Spleen (tissue), 11 donors: Measurements from ENCODE around the gene DYRK1B. TPM values are rescaled to one million over a fixed set of nuclear protein-coding genes. Genes with fewer than 3 reads are reported as not detected.
A peak's percentile ranks its signal among the peaks of the same experiment; 100 is the strongest.
"Not testable (repeated sequence)": the region's sequence is repeated elsewhere in the genome, so short reads cannot be mapped to it uniquely, and the experiment has no call there.

ENCODE experiments used
- DNase-seq: peaks from one replicate; pipeline ENCODE4 v3.0.0-alpha.2; 2020
- H3K27ac ChIP-seq, 8 donors: fragments of 200-600 bp; sonication (generic) in 7 of 8; 1 replicate in 4 of 8; 2 replicates in 4 of 8; pipeline versions ENCODE4 v1.5.0 to v1.8.0; 2016 to 2021; ENCODE audit warnings: inconsistent platforms in 4 of 8, mild to moderate bottlenecking in 4 of 8, moderate library complexity in 1 of 8
- H3K27me3 ChIP-seq, 7 donors: fragments of 200-600 bp; sonication (generic) in 6 of 7; replicated peaks in 1 of 7; 1 replicate in 4 of 7; 2 replicates in 3 of 7; pipeline versions ENCODE4 v1.5.0 to v1.8.0; 2016 to 2021; ENCODE audit warnings: inconsistent platforms in 3 of 7, mild to moderate bottlenecking in 1 of 7
- H3K36me3 ChIP-seq, 6 donors: fragments of 200-600 bp; sonication (generic) in 5 of 6; 1 replicate in 4 of 6; 2 replicates in 2 of 6; pipeline versions ENCODE4 v1.5.0 to v1.8.0; 2016 to 2021; ENCODE audit warnings: inconsistent platforms in 2 of 6
- H3K4me1 ChIP-seq, 6 donors: fragments of 200-600 bp; sonication (generic) in 5 of 6; 1 replicate in 3 of 6; 2 replicates in 3 of 6; pipeline versions ENCODE4 v1.5.0 to v1.8.0; 2016 to 2021; ENCODE audit warnings: inconsistent platforms in 3 of 6
- H3K4me3 ChIP-seq, 8 donors: fragments of 200-600 bp; sonication (generic) in 7 of 8; 1 replicate in 4 of 8; 2 replicates in 4 of 8; pipeline versions ENCODE4 v1.5.0 to v1.8.0; 2016 to 2021; ENCODE audit warnings: inconsistent platforms in 4 of 8, mild to moderate bottlenecking in 4 of 8, moderate library complexity in 2 of 8
- H3K9me3 ChIP-seq, 8 donors: fragments of 200-600 bp; sonication (generic) in 7 of 8; 1 replicate in 4 of 8; 2 replicates in 4 of 8; pipeline versions ENCODE4 v1.5.0 to v1.8.0; 2016 to 2021; ENCODE audit warnings: inconsistent platforms in 4 of 8
- CTCF ChIP-seq, 11 experiments: fragments of 200-600 bp in 7 of 11; fragments of 450-650 bp in 4 of 11; sonication (generic) in 4 of 11; IDR thresholded peaks in 8 of 11; conservative IDR thresholded peaks in 3 of 11; 1 replicate in 7 of 11; 2 replicates in 4 of 11; pipeline versions ENCODE4 v1.4.0 to v1.8.0; 2016 to 2021; ENCODE audit warnings: antibody characterized with exemption in 11 of 11, inconsistent platforms in 4 of 11, mild to moderate bottlenecking in 1 of 11
- POLR2A ChIP-seq, 3 donors: fragments of 450-650 bp; IDR thresholded peaks; one replicate each; pipeline ENCODE4 v1.5.1; 2017; ENCODE audit warnings: antibody characterized with exemption in 3 of 3, mild to moderate bottlenecking in 1 of 3
- POLR2AphosphoS5 ChIP-seq, 3 donors: sonication (generic); formaldehyde crosslinking; IDR thresholded peaks; one replicate each; pipeline ENCODE4 v1.5.1; 2017; ENCODE audit warnings: antibody characterized with exemption in 3 of 3
- WGBS, 5 donors: extraction: QIAGEN DNeasy Blood & Tissue Kit in 3 of 5; methylation state at CpG; one replicate each; pipeline versions ENCODE4 v1.1.5 to v1.1.7; 2013 to 2018; 5-methylcytosine and 5-hydroxymethylcytosine counted together
- intact Hi-C: fragments of 100-400 bp; cut with DNase I; formaldehyde crosslinking; loops from one replicate; pipeline ENCODE4 v1.15.0; 2023; ENCODE audit warnings: low total_unique reads
- polyA plus RNA-seq, 3 donors: library from polyadenylated mRNA; stranded (reverse); fragments of 200-250 nt; gene quantifications; one replicate each; pipeline ENCODE4 v1.2.1, GENCODE V29; 2013
- total RNA-seq, 7 donors: library from RNA; depleted of rRNA in 3 of 7; stranded (reverse); fragments of >200 nt in 3 of 7; fragmentation: NEBNext Ultra II Directional in 4 of 7; extraction: Animal tissue kit (Norgen Biotek cat#: 25700) in 4 of 7; gene quantifications; one replicate each; pipeline versions ENCODE4 v1.1.0 to v1.2.1, GENCODE V29; 2016 to 2021
- donor health status: healthy with polysubstance abuse.
- donor health status: DM: no; HTN: no; CAD: no; lungs with moderate emphysema.
- donor health status: DM: no; HTN: no; CAD: no.
- donor health status: Bipolar disorder and iron deficiency.
- donor health status: healthy.
- donor health status: DM: no; HTN: no; CAD: no.
- donor health status: DM: yes; HTN: yes; CAD: no.

The DYRK1B gene
- total and polyA plus RNA-seq, 10 donors: 11.2 to 32.7 (median 18.5) TPM

- intact Hi-C loops: no loop called here
- Histone ChIP-seq H3K9me3 (no peaks in the 10 kb centered on the region), H3K27me3 (peaks cover 0 to 4% (median 0%) of the 10 kb centered on the region in 7 donors), H3K27ac (no peak overlapping the region), H3K4me3 (no peak overlapping the region), H3K4me1 (no peaks in the 10 kb centered on the region), H3K36me3 (no peaks in the 10 kb centered on the region)
- no peak for DNase-seq
- WGBS, 5 donors: 86 to 100% (median 91%) methylated on average over 1 of the region's 1 CpG
- no peak for TF ChIP-seq POLR2A (IDR thresholded peaks at IDR 0.05)
- no peak for TF ChIP-seq POLR2AphosphoS5 (IDR thresholded peaks at IDR 0.05)
- TF ChIP-seq CTCF (IDR thresholded peaks at IDR 0.05 in 8 of 11, conservative IDR thresholded peaks at IDR 0.05 in 3 of 11): no peak
Measured at GRCh38 chr19:39878398-39878797, 44.4 kb upstream of the DYRK1B start.

- H3K36me3 ChIP-seq, H3K4me1 ChIP-seq, intact Hi-C loops, H3K27me3 ChIP-seq, H3K4me3 ChIP-seq, H3K27ac ChIP-seq, H3K9me3 ChIP-seq: not testable (repeated sequence)
- 87 to 96% (median 90%) methylated on average over 14 to 17 of the region's 17 CpGs for WGBS, 5 donors
- DNase-seq: peak; percentile 74
Measured at GRCh38 chr19:39877982-39878381, 44.0 kb upstream of the DYRK1B start.

- H3K27me3 ChIP-seq, H3K4me3 ChIP-seq, H3K9me3 ChIP-seq, DNase-seq, H3K36me3 ChIP-seq, intact Hi-C loops, H3K27ac ChIP-seq, H3K4me1 ChIP-seq: not testable (repeated sequence)
- WGBS, 5 donors: 57 to 81% (median 73%) methylated on average over 1 to 14 of the region's 14 CpGs
Measured at GRCh38 chr19:39877488-39877887, 43.5 kb upstream of the DYRK1B start.

- H3K27ac ChIP-seq, intact Hi-C loops, H3K9me3 ChIP-seq, H3K4me3 ChIP-seq, DNase-seq, H3K27me3 ChIP-seq, H3K4me1 ChIP-seq, H3K36me3 ChIP-seq: not testable (repeated sequence)
- 83 to 100% (median 93%) methylated on average over 2 of the region's 11 CpGs for WGBS, 5 donors
Measured at GRCh38 chr19:39876486-39876885, 42.5 kb upstream of the DYRK1B start.

GRCh38 chr19:39875401-39875864 lies 41.5 kb upstream of the DYRK1B start:
- peak overlapping the region in 1 of 8 donors; percentile 11 for H3K4me3 ChIP-seq
- peak; percentile 57 to 89 (median 76) for TF ChIP-seq POLR2AphosphoS5 (IDR thresholded peaks at IDR 0.05)
- H3K9me3 ChIP-seq, H3K36me3 ChIP-seq, H3K27me3 ChIP-seq, H3K4me1 ChIP-seq, intact Hi-C loops: not testable (repeated sequence)
- 57 to 79% (median 62%) methylated on average over 15 to 43 of the region's 43 CpGs for WGBS, 5 donors
- peak overlapping the region in 4 of 8 donors; percentile 5 to 48 (median 45) for H3K27ac ChIP-seq
- peak; percentile 86 for DNase-seq

GRCh38 chr19:39874404-39874803 lies 40.4 kb upstream of the DYRK1B start:
- WGBS, 5 donors: 73 to 100% (median 90%) methylated on average over 1 of the region's 1 CpG
- no peak for DNase-seq
- intact Hi-C loops: no loop called here

More at GRCh38 chr19:39874404-39874803, 40.4 kb upstream of the DYRK1B start:
- no peak for TF ChIP-seq POLR2A (IDR thresholded peaks at IDR 0.05)
- TF ChIP-seq POLR2AphosphoS5 (IDR thresholded peaks at IDR 0.05): no peak
- TF ChIP-seq CTCF (IDR thresholded peaks at IDR 0.05 in 8 of 11, conservative IDR thresholded peaks at IDR 0.05 in 3 of 11): no peak
- Histone ChIP-seq H3K9me3 (no peaks in the 10 kb centered on the region), H3K4me3 (no peak overlapping the region), H3K36me3 (peaks cover 0 to 19% (median 0%) of the 10 kb centered on the region in 6 donors), H3K4me1 (no peaks in the 10 kb centered on the region), H3K27ac (peak overlapping the region in 1 of 8 donors; percentile 46), H3K27me3 (peaks cover 0 to 4% (median 0%) of the 10 kb centered on the region in 7 donors)
